Activated CD4-positive, alpha-beta T cell treated with anti-CD3 and anti-CD28 coated beads for 24 hours (primary cell): ENCODE measurements around the gene CST8.

ENCODE experiments used
- DNase-seq, 2 donors: peaks; one replicate each; pipeline ENCODE4 v3.0.0-alpha.2; 2020; ENCODE audit warnings: low read depth in 2 of 2

Gene CST8

DNA sequence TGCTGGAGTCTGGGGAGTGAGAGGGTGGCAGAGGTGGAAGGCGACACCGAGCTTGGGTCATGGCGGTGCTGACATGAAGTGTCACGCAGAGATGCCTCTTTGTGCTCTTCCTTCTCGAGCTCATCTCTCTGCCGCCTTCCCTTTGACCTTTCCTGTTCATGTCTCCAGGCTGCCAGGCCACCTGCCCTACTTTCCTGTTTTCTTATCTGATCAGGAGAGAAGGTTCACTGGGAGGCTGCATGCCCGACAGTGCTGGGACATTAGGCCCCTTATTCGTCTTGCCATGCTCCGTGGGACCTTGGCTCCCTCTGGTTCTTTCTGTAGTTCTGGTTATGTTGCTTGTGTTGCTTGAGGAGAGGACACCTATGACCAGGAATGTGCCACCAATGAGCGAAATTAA lies 33.2 kb downstream of the CST8 start:
- no peak for DNase-seq

DNA sequence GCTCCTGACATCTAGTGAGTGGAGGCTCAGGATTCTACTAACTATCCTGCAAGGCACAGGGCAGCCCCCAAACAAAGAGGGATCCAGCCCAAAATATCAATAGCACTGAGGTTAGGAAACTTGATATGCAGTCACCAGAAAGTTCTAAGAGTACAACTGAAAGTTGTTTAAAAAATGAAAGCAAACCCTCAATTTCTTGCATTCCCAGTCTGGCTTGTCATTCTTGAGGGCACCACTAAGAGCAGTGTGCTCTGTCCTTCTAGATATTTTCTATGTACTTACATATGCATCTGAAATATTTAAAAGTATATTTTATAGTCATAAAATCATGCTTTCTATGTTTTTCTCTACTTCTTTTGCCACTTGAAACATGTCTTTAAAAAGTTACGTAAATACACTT lies 35.9 kb downstream of the CST8 start:
- DNase-seq, result no peak

DNA sequence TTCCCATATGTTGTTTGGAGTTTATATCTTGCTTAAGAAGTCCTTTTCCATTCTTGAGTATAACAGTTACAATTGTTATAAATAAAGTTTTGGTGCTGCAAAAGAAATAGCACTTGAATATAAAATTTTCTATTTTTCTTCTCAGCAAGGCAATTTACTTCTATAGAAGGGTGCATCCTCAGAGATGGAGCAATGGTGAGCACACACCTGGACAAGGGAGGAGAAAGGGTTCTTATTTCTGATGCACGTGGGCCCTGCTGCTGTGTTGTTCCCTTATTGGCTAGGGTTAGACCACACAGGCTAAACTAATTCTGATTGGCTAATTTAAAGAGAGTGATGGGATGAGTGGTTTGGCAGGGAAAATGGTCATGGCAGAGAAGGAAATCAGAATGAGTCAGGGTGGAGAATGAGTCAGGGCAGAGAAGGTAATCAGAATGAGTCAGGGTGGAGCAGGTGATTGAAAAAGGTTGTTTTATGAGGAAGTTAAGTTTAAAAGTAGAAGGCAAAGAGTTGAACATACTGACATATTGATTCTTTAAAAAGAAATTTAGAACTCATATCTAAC lies 38.0 kb downstream of the CST8 start:
- no peak for DNase-seq

DNA sequence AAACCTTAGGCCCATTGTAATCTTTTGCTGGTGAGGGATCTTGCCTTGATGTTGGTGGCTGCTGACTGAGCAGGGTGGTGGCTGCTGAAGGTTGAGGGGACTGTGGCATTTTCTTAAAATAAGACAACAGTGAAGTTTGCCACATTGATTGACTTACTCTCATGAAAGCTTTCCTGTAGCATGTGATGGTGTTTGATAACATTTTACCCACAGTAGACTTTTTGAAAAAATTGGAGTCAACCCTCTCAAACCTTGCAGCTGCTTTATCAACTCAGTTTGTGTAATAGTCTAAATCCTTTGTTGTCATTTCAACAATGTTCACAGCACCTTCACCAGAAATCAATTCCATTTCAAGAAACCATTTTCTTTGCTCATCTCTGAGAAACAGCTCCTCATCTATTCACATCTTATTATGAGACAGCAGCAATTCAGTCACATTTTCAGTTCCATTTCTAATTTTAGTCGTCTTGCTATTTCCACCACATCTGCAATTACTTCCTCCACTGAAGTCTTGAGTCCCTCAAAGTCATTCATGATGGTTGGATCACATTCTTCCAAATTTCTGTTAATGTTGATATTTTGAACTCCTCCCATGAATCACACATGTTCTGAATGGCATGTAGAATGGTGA lies 40.1 kb downstream of the CST8 start:
- DNase-seq, result no peak

DNA sequence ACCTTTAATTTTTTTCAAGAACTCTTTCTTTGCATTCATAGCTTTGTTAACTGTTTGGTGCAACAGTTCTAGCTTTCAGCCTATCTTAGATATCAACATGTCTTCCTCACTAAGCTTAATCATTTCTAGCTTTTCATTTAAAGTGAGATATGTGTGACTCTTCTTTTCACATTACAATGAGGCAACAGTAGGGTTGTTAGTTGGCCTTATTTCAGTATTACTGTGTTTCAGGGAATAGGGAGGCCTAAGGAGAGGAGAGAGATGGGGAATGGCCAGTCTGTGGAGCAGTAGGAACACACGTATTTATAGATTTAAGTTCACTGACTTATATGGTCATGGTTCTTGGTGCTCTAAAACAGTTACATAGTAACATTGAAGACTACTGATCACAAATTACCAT lies 41.6 kb downstream of the CST8 start:
- DNase-seq, result no peak

DNA sequence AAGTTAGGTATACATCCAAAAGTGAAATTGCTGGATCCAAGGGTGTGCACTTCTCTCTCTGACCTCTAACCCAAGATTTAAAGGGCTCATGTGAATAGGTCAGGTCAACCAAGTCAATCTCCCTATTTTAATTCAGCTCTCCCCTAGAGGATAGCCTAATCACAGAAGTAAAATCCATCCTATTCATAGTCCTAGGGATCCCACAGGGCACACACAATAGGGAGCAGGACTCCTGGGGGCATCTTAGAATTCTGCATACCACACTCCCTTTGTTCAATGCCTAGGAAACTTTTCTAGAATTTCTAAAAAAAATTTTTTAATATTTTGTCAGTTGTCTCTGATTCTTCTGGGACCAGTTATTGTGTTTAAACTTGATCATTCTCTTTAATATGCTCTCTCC lies 42.2 kb downstream of the CST8 start:
- no peak for DNase-seq

DNA sequence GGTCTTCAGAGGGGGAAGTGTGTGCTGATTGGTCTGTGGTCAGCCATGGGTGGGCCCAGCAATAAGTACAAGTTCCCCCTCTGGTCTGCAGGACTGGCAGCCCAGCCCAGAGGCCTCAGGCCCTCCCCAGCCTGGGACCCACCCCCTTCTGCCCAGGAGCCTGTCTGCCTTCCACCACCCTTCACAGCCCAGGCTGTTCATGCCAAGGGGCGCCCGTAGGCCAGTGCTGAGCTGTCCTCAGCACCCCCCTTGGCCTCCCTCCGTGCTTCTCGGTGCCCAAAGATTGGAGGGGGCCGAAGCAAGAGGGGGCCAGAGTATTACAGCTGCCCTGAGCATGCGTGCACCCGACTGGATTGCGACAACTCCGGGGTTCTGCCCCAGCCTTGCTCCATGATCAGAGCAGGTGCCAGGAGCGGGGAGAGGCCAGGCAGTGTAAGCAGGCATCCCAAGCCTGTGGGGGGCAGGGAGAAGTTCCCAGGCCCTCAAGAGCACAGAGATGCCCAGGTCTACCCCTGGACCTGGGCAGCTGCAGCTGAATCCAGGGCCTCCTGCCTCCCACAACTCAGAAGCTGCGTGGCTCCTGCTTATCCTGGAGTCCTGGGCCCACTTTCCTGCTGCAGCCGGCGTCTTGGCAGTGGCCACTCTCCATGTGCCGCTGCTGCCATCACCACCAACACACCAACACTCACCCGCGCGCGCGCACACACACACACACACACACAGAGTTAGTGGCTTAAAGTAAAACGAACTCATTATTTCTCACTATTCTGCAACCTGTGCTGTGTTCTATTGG lies 44.1 kb downstream of the CST8 start:
- no peak for DNase-seq

DNA sequence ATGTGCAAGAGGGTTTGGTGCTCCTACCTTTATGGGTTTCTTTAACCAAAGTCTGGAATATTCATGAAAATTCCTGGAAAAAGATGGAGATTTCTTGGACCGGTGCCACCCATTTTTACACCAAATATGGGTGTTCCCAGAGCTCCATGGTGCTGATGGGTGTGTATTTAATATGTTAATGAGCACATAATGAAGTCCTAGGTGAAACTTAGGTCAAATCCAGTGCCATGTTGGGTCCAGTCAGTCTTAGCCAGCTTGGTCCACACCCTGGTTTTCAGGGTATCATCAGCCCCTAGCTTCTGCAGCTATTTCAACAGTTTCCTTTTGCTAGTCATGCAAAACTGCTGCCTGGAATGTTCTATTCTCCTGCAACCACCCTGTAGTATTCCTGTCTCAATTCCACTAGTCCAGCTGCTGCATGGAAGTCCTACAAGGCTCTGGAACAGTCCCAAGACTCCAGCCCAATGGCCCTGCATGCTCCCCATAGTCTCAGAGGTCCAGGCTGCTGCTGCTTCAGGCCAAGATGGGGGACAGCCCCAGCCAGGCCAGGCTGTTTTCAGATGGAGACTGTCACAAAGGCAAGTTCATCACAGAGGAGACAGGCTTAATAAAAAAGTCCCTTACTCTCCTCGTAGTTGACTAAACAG lies 45.5 kb downstream of the CST8 start:
- no peak for DNase-seq

DNA sequence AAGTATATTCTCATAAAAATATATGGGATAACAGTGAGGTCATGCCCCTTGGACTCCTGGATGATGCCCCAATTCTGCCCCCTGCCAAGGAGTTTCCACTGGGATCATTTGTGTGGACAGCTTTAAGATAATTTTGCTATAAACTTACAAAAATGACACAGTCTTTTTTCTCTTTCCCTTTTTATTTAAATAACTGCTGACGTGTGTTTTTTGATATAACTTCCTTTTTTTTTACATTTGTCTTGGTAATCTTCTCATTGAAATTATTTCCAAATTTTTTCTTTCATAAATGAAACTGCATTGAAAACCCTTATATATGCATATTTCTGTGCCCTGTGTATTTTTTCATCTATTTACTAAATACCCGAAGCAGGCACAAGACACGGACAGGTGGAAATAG lies 46.1 kb downstream of the CST8 start:
- no peak for DNase-seq

DNA sequence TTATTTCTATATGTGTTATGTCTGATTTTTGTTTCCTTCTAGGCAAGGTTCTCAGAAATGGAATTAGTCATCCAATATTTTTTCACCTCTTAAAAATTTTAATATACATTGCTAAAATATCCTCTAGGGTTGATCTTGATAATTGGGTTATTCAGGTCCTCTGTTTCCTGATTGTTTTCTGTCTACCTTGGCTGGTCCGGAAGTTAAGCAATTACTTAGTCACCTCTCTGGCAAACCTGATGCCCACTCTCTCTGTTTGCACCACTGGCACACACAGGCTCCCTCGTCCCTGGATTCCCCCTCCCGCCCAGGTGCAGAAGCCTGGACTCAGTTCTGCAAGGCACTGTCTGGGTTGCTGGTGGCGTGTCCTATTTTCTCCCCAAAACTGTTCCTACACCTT lies 49.7 kb downstream of the CST8 start:
- DNase-seq, result no peak

DNA sequence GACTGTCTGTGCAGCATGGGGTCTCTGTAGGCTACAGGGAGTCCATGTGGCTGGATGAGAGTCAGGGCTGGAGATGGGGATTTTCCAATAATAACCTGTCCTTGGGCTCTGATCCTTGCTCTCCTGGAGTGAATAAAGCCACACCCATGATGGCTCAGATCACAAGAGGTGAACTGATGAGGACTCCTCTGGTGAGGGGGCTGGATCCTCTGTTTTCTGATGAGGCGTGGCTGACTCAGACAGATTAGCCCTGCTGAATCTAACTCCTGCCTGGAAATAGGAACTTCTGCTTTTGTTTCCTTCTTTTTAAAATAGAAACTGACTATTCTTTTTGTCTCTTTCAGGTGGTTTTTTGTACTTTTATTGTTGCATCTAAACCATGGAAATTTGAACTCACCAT lies 50.4 kb downstream of the CST8 start:
- no peak for DNase-seq

DNA sequence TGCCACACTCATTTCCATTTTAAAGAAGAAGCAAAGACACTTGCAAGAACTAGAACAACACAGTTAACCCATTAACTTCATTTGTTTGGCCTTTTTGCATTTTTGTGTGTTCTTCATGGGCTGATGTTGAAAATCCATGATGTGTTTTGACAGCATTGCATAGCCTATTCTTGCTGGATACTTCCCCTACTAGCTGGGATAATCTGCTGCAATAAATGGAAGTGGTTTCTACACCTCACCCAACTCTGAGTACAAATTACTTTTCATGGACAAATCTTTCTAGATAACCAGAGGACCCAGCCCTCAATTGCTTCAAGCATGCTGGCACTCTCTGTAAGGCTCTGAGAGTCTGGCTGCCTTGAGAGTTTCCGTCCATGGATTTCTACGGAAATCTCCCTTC lies 50.9 kb downstream of the CST8 start:
- DNase-seq, result no peak

DNA sequence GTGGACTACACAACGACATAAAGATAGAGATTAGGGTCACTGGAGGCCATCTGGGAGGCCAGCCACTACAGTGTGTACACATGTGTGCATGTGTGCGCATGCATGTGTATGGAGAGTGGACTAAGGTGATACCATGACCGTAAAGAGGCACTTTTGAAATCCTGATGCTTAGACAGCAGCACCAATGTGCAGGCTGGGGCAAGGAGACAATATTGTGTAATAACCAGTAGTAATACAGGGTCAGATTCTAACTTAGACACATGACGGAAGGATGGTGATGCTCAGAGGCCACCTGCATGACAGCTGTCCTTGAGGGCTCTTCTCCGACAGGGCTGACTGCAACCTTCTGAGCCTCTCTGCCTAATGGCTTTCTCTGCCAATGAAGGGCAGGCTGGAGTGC lies 51.9 kb downstream of the CST8 start:
- DNase-seq, result no peak

DNA sequence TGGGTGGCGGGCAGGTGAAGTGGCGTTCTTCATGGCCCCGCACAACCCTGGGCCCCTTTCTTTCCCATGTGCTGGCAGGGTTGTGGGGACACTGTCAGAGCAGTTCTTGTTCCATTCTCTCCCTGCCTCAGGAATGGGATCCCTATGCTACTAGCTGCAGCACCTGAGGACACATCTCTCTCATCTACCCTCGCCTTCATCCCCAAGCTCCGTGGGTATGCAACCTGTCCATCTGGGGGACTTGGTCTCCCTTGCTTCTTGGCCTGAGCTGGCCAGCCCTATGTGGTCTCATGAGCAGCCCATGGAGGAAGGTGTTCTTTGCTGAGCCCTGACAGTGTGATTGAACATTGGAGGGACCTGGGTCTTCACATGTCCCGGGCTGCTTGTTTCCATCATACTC lies 53.2 kb downstream of the CST8 start:
- no peak for DNase-seq
